Measurements from ENCODE around the gene MYL4.
A peak's percentile ranks its signal among the peaks of the same experiment; 100 is the strongest.
"Not testable (repeated sequence)": the region's sequence is repeated elsewhere in the genome, so short reads cannot be mapped to it uniquely, and the experiment has no call there.

The MYL4 gene

GRCh38 chr17:47244697-47245096 lies 35.5 kb downstream of the MYL4 start:
- DNase-seq, result no peak

GRCh38 chr17:47246120-47246519 lies 37.0 kb downstream of the MYL4 start:
- DNase-seq, result no peak

GRCh38 chr17:47250855-47251254 lies 41.7 kb downstream of the MYL4 start:
- DNase-seq, result no peak

GRCh38 chr17:47251421-47251940 lies 42.3 kb downstream of the MYL4 start:
- no peak for DNase-seq

- DNase-seq, result no peak
These were observed 43.1 kb downstream of the MYL4 start for GRCh38 chr17:47252209-47252608.

GRCh38 chr17:47252766-47253512 lies 43.8 kb downstream of the MYL4 start:
- no peak for DNase-seq

- peak; percentile 52 to 55 for DNase-seq
These were observed 44.6 kb downstream of the MYL4 start, which contains the start of gene ITGB3 for GRCh38 chr17:47253541-47254402. TSS of gene ITGB3 (plus strand) at chr17:47253827. CDS start at chr17:47253862, 35 bp downstream.

- DNase-seq, result no peak
These were observed 45.3 kb downstream of the MYL4 start for GRCh38 chr17:47254403-47254943.

- no peak for DNase-seq
These were observed 48.6 kb downstream of the MYL4 start for GRCh38 chr17:47257651-47258339.

- no peak for DNase-seq
These were observed 53.4 kb downstream of the MYL4 start for GRCh38 chr17:47262586-47262985.

- DNase-seq, result no peak
These were observed 55.0 kb downstream of the MYL4 start for GRCh38 chr17:47264166-47264565.

DNA sequence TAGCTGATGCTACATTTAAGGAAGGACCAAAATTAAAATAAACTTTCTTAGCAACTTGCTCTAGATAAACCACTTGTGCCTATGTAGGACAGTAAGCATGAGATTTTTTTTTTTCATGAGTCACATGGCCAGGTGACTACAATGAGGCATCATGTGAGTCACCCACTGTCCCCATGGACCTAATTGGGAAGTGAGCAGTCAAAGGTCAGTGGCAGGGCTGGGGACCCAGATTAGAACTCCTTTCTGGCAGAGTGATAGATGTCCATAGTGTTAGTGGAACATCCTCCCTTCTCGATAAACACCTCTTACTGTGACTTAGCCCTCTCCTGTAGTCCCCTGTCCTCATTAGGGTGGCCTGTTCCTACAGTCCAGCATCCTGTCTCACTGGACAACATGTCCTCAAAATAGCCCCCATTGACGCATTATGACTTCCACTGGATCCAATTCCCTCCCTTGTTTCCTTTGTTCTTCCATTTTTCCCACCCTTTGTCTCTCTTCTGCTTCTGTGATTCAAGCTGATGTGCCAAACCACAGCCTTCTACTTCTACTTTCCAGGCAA lies 56.9 kb downstream of the MYL4 start:
- DNase-seq, result no peak

DNA sequence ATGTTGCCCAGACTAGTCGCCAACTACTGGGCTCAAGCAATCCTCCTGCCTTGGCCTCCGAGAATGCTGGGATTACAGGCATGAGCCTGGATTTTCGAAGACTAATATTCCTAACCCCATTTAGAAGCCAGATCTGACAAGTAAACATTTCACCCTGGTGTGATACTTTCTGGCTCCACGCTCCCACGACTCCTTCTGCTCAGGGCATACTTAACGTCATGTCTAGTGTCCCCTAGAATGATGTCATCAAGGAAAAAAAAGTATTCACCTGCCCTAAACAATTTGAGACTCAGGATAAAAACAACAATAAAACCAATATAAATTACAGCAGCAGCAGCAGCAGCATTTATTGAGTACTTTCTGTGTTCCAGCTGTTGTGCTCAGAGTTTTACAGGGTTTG lies 57.6 kb downstream of the MYL4 start:
- DNase-seq, result no peak

GRCh38 chr17:47267354-47267828 lies 58.2 kb downstream of the MYL4 start:
- no peak for DNase-seq

- not testable (repeated sequence) for DNase-seq
These were observed 59.8 kb downstream of the MYL4 start for GRCh38 chr17:47268964-47269363.

DNA sequence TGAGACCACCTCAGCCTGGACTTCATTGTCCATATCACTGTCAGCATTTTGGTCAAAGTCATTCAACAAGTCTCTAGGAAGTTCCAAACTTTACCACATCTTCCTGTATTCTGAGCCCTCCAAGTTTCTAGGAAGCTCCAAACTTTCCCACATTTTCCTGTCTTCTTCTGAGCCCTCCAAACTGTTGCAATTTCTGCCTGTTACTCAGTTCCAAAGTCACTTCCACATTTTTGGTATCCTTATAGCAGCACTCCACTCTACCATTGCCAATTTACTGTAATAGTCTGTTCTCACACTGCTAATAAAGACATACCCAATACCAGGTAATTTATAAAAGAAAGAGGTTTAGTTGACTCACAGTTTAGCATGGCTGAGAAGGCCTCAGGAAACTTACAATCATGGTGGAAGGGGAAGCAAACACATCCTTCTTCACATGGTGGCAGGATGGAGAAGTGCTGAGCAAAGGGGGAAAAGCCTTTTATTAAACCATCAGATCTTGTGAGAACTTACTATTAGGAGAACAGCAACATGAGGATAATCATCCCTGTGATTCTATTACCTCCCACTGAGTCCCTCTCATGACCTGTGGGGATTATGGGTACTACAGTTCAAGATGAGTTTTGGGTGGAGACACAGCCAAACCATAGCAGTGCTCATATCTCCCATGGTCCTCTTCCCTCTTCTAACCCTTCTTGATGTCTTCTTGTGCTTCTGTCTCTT lies 60.6 kb downstream of the MYL4 start:
- DNase-seq, result not testable (repeated sequence)

- no peak for DNase-seq
These were observed 62.0 kb downstream of the MYL4 start for GRCh38 chr17:47270946-47271705.

DNA sequence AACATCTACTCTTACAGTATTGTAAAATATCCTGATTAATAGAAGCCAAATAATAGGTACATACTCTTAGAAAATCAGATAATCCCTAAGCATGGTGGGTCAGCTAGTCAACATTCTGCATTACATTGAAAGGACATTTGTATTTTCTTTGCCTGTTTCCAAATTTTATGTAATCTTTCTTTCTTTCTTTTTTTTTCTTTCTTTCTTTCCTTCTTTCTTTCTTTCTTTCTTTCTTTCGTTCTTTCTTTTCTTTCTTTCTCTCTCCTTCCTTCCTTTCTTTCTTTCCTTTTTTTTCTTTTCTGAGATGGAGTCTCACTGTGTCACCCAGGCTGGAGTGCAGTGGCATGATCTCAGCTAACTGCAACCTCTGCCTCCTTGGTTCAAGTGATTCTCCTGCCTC lies 63.3 kb downstream of the MYL4 start:
- no peak for DNase-seq

DNA sequence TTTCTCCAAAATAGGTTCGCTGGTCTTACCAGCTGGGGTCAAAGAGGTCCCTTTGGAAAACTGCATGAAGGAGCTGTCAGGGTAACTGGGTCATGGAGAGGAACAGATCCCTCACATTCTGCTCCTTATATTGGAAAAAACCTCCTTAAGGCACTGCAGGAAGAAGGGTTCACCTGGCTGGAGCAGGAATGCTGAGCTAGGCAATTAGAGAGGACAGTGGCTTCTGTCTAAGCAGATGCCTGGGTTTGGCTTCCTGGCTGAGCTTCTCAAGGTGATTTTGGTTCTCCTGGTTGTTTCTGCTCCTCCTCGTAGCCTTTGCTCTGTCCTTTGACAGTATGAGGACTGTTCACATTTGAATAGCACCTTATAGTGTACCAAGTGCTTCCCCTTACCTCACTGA lies 64.1 kb downstream of the MYL4 start:
- no peak for DNase-seq
